Endothelial cell of umbilical vein (primary cell): ENCODE results near the gene HDAC4. TPM values are rescaled to one million over a fixed set of nuclear protein-coding genes. Genes with fewer than 3 reads are reported as not detected.

Experiments
- BruUV-seq: library from RNA; stranded (reverse); fragments of 400-500 nt; replicated peaks from 2 replicates; lab custom pipeline; 2021; lab: Mats Ljungman, UMichigan
- CTCF ChIA-PET: fragments of 300-600, 350-600 bp; sonication (Branson Sonifier 250); formaldehyde crosslinking; loops from one replicate; lab custom pipeline; 2021; ENCODE audit warnings: antibody characterized with exemption, inconsistent platforms; lab: Charles Lee
- POLR2A ChIA-PET: fragments of 300-600, 350-600 bp; sonication (Branson Sonifier 250); formaldehyde crosslinking; loops from one replicate; lab custom pipeline; 2021; ENCODE audit warnings: antibody characterized with exemption, inconsistent platforms; lab: Charles Lee
- DNase-seq: peaks from one replicate; pipeline ENCODE4 v3.0.0-alpha.2; 2011; ENCODE audit warnings: low read depth, low spot score
- FAIRE-seq: peaks from 2 replicates; lab custom pipeline; 2011; peaks lifted over from hg19 to GRCh38; lab: Jason Lieb, UNC
- H2AFZ ChIP-seq: 2 replicates; pipeline ENCODE4 v1.6.0; 2012; ENCODE audit warnings: low read depth, low read length, control low read depth, inconsistent platforms
- H3K27ac ChIP-seq: 2 replicates; pipeline ENCODE4 v1.5.1; 2011; ENCODE audit warnings: low read depth, mild to moderate bottlenecking, control low read depth, low read length, moderate library complexity; ENCODE audit not compliant: insufficient read depth
- H3K27me3 ChIP-seq, 2 experiments: 2 replicates each; pipeline versions ENCODE4 v1.6.0 to v1.6.1; 2011; ENCODE audit warnings: low read length in 2 of 2, mixed read lengths in 1 of 2; ENCODE audit not compliant: control insufficient read depth in 2 of 2, insufficient read depth in 2 of 2
- H3K36me3 ChIP-seq, 2 experiments: 2 replicates in 1 of 2; 3 replicates in 1 of 2; pipeline ENCODE4 v1.5.1; 2011; ENCODE audit warnings: low read length in 2 of 2, mild to moderate bottlenecking in 1 of 2, moderate library complexity in 1 of 2; ENCODE audit not compliant: control insufficient read depth in 2 of 2, insufficient read depth in 2 of 2; ENCODE audit errors: extremely low read depth in 1 of 2
- H3K4me1 ChIP-seq: 3 replicates; pipeline ENCODE4 v1.5.1; 2011; ENCODE audit warnings: mild to moderate bottlenecking, low read length; ENCODE audit not compliant: control insufficient read depth, insufficient read depth; ENCODE audit errors: extremely low read depth
- H3K4me2 ChIP-seq: 2 replicates; pipeline ENCODE4 v1.6.1; 2011; ENCODE audit warnings: low read length, control low read depth, mixed read lengths; ENCODE audit not compliant: insufficient read depth
- H3K4me3 ChIP-seq, 3 experiments: fragments of 200-600 bp in 1 of 3; sonication (generic), shearing (Covaris generic) in 1 of 3; replicated peaks in 1 of 3; 2 replicates each; pipeline ENCODE4 v1.5.1; 2011 to 2016; ENCODE audit warnings: control low read depth in 3 of 3, low read length in 3 of 3, mild to moderate bottlenecking in 2 of 3, inconsistent platforms in 1 of 3, low read depth in 1 of 3, moderate library complexity in 1 of 3; ENCODE audit not compliant: insufficient read depth in 1 of 3
- H3K79me2 ChIP-seq: 2 replicates; pipeline ENCODE4 v1.6.0; 2012; ENCODE audit warnings: low read length, inconsistent platforms; ENCODE audit not compliant: control insufficient read depth, insufficient read depth
- H3K9ac ChIP-seq: replicated peaks from 2 replicates; pipeline ENCODE3; 2011; ENCODE audit warnings: low read length, control low read depth; ENCODE audit not compliant: insufficient read depth; ENCODE audit errors: extremely low read depth
- H3K9me1 ChIP-seq: replicated peaks from 3 replicates; pipeline ENCODE4 v1.6.0; 2011; ENCODE audit warnings: mild to moderate bottlenecking, low read length; ENCODE audit not compliant: control insufficient read depth, insufficient read depth; ENCODE audit errors: extremely low read depth
- H3K9me3 ChIP-seq: replicated peaks from 2 replicates; pipeline ENCODE4 v1.5.1; 2012; ENCODE audit warnings: low read length, inconsistent platforms; ENCODE audit not compliant: control insufficient read depth, insufficient read depth
- H4K20me1 ChIP-seq: replicated peaks from 2 replicates; pipeline ENCODE3; 2011; ENCODE audit warnings: mild to moderate bottlenecking, low read length; ENCODE audit not compliant: control insufficient read depth, insufficient read depth; ENCODE audit errors: extremely low read depth
- EZH2 ChIP-seq: IDR thresholded peaks from 2 replicates; pipeline ENCODE4 v1.6.1; 2012; ENCODE audit warnings: borderline replicate concordance, low read depth, mild to moderate bottlenecking, moderate library complexity, low read length, inconsistent platforms; ENCODE audit not compliant: severe bottlenecking
- FOS ChIP-seq: IDR thresholded peaks from 2 replicates; pipeline ENCODE4 v1.6.1; 2011; ENCODE audit warnings: mild to moderate bottlenecking, low read length, moderate library complexity, borderline replicate concordance; ENCODE audit not compliant: insufficient read depth
- GATA2 ChIP-seq: IDR thresholded peaks from 2 replicates; pipeline ENCODE4 v1.7.0; 2011; ENCODE audit warnings: low read depth, mild to moderate bottlenecking, moderate library complexity, mixed read lengths, low read length; ENCODE audit not compliant: insufficient read length, insufficient read depth
- JUN ChIP-seq: IDR thresholded peaks from 2 replicates; pipeline ENCODE4 v1.6.1; 2011; ENCODE audit warnings: borderline replicate concordance, low read depth; ENCODE audit not compliant: insufficient read length, insufficient read depth
- MAX ChIP-seq: IDR thresholded peaks from 2 replicates; pipeline ENCODE4 v1.6.1; 2011; ENCODE audit not compliant: insufficient read depth, insufficient read length
- MYC ChIP-seq: IDR thresholded peaks from one replicate; pipeline ENCODE4 v1.6.1; 2011; ENCODE audit warnings: mild to moderate bottlenecking, low read depth, low read length
- POLR2A ChIP-seq: IDR thresholded peaks from 2 replicates; pipeline ENCODE4 v1.6.1; 2012; ENCODE audit warnings: low read depth, mild to moderate bottlenecking, control low read depth, low read length
- POLR2AphosphoS5 ChIP-seq: IDR thresholded peaks from 2 replicates; pipeline ENCODE4 v1.6.1; 2012; ENCODE audit warnings: low read depth, mild to moderate bottlenecking, control low read depth, low read length, moderate library complexity; ENCODE audit not compliant: insufficient read depth
- dilution Hi-C: fragments of 300-500 bp; cut with MboI; formaldehyde crosslinking; loops from one replicate; pipeline ENCODE4 v1.15.0; 2019; ENCODE audit warnings: low sequenced_read_pairs; ENCODE audit not compliant: extremely low pct_ligation_motif_present
- intact Hi-C: fragments of 100-400 bp; cut with micrococcal nuclease; formaldehyde crosslinking; loops from one replicate; pipeline ENCODE4 v1.10.0; 2022
- polyA plus RNA-seq, 4 experiments: library from polyadenylated mRNA; depleted of rRNA in 3 of 4; stranded (reverse) in 3 of 4; unstranded in 1 of 4; fragments of >200 nt; gene quantifications; 2 replicates each; pipeline versions ENCODE4 v1.2.1 to v1.2.3, GENCODE V29; 2011 to 2012; ENCODE audit warnings: missing spikeins in 1 of 4
- total RNA-seq: library from RNA; stranded (reverse); gene quantifications from 2 replicates; pipeline ENCODE4 v1.2.3, GENCODE V29; 2021
- TF ChIP-seq, protein P1 (sequence below), 2 donors: IDR thresholded peaks; 1 replicate in 1 of 2; 2 replicates in 1 of 2; pipeline ENCODE4 v1.5.1; 2011; ENCODE audit warnings: low read length in 2 of 2, mild to moderate bottlenecking in 2 of 2, moderate library complexity in 2 of 2, control low read depth in 1 of 2, inconsistent platforms in 1 of 2, low read depth in 1 of 2; ENCODE audit not compliant: insufficient read depth in 1 of 2; ENCODE audit errors: extremely low read depth in 1 of 2

Gene HDAC4
- total and polyA plus RNA-seq, 2 donors (not counting 3 experiments of a cell fraction or from before 2014, with no cell fraction given) = 13.4 to 33.0 TPM

GRCh38 chr2:239220341-239220740 lies 180.5 kb downstream of the HDAC4 start:
- Histone ChIP-seq H3K9me3 (no peaks in the 10 kb centered on the region), H3K27ac (no peak overlapping the region), H3K4me2 (no peak overlapping the region), H2AFZ (no peak overlapping the region), H3K27me3 (no peaks in the 10 kb centered on the region), H3K36me3 (no peaks in the 10 kb centered on the region), H3K79me2 (peaks cover 2% of the 10 kb centered on the region), H4K20me1 (peaks cover 2% of the 10 kb centered on the region), H3K4me3 (no peak overlapping the region), H3K9ac (no peak overlapping the region), H3K9me1 (no peaks in the 10 kb centered on the region), H3K4me1 (peaks cover 8% of the 10 kb centered on the region)
- POLR2A ChIA-PET = no interaction called here
- intact Hi-C loops = no loop called here
- FAIRE-seq = no peak
- dilution Hi-C loops = no loop called here
- CTCF ChIA-PET = no interaction called here
- BruUV-seq = no TSS peak
- TF ChIP-seq EZH2 (no peak), JUN (no peak), GATA2 (no peak), MYC (no peak), FOS (no peak), POLR2A (no peak), POLR2AphosphoS5 (no peak), MAX (no peak)
- TF ChIP-seq, protein P1, sequence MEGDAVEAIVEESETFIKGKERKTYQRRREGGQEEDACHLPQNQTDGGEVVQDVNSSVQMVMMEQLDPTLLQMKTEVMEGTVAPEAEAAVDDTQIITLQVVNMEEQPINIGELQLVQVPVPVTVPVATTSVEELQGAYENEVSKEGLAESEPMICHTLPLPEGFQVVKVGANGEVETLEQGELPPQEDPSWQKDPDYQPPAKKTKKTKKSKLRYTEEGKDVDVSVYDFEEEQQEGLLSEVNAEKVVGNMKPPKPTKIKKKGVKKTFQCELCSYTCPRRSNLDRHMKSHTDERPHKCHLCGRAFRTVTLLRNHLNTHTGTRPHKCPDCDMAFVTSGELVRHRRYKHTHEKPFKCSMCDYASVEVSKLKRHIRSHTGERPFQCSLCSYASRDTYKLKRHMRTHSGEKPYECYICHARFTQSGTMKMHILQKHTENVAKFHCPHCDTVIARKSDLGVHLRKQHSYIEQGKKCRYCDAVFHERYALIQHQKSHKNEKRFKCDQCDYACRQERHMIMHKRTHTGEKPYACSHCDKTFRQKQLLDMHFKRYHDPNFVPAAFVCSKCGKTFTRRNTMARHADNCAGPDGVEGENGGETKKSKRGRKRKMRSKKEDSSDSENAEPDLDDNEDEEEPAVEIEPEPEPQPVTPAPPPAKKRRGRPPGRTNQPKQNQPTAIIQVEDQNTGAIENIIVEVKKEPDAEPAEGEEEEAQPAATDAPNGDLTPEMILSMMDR (IDR thresholded peaks at IDR 0.05; ENCODE audit: extremely low read depth in 1 of 2, insufficient read depth in 1 of 2, low read depth in 1 of 2, low read length in 2 of 2) = no peak
- DNase-seq = no peak
